Hematopoietic multipotent progenitor cell treated with erythropoietin and hydrocortisone succinate and interleukin-3 and kit ligand, for 4 days (in vitro differentiated cells): ENCODE measurements around the gene TFEB.
A peak's percentile ranks its signal among the peaks of the same experiment; 100 is the strongest.

Experiments
- DNase-seq: peaks from one replicate; pipeline ENCODE4 v3.0.0-alpha.2; 2015

Gene TFEB

DNA sequence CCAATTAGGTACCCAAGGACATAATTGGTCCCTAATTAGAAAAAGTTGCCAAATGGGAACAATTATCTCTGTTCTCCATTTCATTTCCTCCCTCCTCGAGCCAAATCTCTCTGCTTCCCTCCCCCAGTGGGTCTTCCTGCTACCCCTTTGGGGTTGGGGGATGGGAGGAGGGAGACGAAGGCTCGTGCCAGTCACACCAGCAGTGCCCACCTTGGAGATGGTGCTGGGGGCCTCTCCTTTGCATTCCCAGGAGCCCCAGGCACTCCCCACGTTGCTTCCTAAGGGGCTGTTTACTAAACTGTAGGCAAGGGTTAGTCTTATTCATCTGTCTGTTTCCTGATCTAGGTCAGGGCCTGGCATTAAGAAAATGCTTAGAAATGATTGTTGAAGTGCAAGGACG lies 64.0 kb downstream of the TFEB start:
- DNase-seq, result no peak

DNA sequence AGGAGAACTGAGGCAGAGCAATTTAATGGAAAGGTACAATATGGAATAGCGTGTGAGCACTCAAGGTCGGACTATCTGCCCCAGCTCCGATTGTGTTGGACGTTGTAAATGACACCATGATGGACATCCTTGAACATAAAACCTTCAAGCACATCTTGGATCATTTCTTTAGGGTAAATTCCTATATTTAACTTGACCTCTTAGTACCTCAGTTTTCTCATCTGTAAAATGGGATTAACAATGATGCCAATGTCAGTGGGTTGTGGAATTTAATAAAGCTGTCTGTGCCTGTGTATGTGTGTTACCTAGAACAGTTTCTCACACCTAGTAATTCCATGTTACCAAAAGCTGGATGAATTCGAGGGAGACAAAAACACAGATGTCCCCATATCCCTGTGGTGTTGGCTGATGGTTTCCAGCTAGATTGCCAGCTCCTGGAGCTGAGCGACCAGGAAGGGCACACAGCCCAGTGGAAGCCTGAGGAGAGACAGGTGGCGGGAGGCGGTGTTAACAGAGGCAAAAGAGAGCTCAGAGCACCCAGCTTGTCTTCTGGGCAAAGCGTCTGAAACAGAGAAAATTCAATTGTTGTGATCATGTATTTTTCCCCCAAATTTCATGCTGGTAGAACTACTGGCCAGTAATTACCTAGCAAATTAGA lies 64.6 kb downstream of the TFEB start:
- no peak for DNase-seq

DNA sequence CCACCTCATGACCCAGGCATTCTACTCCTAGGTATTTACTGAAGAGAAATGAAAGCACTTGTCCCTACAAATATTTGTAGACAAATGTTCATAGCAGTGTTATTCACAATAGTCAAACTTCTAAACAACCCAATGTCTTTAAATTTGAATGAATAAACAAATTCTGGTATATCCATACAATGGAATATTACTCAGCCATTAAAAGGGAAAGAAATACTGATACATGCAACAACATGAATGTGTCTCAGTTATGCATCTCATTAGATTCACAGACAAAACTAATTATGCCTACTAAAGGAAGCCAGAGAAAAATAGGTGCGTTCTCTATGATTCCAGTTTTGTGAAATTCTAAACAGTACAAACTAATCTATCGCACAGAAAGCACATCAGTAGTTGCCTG lies 66.4 kb downstream of the TFEB start:
- DNase-seq, result no peak

DNA sequence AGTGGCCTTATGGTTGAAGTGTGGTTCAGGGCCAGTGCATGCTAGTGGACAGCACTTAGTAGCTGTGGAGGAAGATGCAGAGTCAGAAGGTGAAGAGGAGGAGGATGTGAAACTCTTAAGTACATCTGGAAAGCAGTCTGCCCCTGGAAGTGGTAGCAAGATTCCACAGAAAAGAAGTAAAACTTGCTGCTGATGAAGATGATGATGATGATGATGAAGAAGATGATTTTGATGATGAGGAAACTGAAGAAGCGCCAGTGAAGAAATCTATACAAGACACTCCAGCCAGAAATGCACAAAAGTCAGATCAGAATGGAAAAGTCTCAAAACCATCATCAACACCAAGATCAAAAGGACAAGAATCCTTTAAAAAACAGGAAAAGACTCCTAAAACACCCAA lies 68.2 kb downstream of the TFEB start:
- DNase-seq, result no peak

DNA sequence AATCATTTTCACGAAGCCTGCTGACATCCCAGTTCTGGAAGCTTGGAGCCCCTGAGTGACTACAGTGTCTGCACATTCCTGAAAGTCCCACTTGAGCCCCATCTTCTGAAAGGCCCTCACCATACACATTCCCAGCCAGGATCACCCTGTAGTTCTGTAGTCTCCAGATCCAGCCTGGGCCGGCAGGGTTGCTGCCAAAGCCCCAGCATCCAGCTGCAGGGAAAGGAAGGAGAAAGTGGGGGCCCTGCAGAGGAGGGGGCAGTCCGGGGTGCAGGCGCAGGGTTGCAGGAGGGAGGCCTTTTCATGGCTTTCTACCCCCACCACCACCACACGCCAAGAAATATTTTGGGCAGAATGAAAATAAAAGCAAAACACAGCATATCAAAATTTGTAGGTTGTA lies 71.1 kb downstream of the TFEB start:
- DNase-seq, result no peak

DNA sequence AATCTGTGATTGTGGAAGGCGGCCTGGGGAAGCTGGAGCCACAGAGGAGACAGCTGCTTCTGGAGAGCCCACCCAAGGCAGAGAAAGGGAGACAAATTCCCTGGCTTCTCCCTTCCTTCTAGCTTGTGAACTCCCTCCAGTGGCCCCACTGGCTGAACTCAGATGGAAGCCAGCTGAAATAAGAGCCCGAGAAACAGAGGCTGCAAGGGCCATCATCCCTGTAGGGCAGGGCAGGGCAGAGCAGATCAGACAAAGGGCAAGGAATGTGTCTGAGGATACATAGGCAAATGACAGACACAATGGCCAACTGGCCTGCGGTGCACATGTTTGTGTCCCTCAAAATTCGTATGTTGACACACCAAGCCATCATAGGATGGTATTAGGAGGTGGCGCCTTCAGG lies 71.8 kb downstream of the TFEB start:
- DNase-seq, result no peak

DNA sequence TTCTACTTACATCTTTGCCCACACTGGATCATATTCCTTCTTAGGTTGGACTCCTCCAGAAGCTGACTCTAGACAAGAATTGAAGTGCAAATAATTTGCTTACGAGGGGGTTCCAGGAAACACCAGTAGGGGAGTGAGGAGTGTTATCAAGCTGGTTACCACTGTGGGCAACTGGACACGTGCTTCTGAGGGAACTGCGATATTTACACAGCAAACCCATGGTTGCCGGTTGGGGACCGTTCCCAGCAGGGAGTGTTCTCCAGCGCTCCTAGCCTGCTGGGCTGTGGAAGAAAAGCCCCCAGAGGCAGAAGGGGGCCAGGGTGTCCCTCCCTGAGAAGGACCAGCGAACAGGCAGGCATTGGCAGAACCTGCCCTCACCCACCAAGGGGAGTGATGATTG lies 75.5 kb downstream of the TFEB start:
- peak; percentile 66 for DNase-seq

DNA sequence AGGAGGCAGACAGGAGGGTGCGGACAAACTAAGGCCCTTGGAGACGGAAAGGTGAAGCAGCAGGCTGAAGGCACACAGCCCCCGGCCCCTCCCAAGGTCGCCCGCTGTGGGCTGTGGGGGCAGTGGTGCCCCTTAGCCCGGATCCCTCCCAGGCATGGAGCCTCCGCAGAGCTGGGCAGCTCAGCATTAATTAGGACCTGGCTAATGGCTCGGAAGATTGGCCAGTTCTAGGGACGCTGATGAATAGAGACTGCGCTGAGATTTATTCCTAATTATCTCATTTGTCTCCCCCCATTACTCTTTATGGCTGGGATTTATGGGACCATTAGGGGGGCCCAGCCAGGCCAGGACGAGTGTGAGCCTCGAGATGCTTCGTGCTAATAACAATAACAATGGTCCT lies 76.8 kb downstream of the TFEB start:
- DNase-seq, result no peak

DNA sequence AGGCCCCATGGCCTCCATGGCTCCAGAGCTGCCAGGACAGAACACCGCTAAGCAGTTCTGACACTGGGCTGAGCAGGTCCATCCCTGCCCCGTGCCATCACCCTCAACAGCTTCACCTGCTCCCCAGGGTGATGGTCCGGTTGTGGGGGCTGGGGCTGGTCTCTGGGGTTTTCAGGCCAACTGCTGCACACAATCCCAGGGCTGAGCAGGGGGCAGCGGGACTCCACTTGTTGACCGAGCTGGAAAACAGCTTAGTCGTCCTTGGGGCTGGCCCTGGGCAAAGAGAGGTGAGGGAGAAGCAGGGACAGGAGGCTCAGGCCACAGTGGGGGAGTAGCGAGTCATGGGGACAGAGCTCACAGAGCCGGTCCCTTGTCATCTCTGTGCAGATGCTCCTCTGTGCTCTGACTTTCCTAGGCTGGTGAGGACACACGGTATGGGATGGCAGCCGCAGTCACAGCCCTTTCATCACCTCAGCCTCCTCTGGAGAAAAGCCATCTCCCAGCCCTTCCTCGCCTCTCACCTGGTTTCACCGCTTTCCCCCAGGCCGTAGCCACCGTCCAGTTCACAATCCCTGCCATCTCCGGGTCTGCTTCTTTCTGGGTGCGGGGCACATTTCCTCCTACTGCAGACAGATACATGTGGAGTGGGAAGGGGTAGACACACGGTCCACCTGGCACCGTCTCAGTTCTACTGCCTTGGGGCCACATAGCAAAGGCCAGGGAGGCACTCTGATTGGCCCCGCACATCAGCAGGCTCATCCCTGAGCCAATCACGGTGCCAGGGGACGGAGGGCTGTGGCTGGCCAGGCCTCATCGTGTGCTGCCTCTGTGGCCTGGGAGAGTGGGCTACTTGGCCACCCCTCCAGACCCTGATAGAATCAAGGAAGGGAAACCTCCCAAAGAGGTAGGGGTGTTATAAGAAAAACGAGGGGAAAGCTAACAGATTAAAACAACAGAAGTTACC lies 78.0 kb downstream of the TFEB start:
- no peak for DNase-seq

DNA sequence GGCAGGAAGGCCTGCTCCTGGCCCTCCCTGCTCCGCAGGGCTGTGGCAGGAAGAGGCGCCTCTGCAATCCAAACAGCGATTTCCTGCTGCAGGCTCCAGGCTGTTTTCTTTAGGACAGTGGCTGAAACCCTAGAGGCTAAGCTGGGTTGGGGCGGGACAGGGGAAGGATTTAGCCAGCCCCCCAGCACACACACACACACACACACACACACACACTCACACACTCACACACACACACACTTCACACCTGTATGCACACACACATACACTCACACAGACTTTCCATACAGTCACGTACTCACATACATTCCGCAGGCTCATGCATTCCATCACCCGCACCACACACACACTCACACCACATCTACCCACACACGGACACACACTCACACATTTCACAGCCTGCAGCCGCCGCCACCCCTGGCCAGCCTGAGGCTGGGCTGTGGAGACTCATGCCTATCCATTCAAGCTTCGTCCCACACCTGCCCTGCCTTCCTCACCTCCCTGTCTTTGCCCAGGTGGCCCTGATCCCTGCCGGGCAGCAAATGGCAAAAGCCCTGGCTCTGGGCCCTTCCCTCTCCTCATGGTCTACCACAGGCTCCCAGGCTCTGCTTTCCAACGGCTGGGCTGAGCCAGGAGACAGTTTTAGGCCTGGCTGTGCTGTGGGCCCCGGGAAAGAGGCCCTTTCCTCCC lies 79.3 kb downstream of the TFEB start:
- no peak for DNase-seq

DNA sequence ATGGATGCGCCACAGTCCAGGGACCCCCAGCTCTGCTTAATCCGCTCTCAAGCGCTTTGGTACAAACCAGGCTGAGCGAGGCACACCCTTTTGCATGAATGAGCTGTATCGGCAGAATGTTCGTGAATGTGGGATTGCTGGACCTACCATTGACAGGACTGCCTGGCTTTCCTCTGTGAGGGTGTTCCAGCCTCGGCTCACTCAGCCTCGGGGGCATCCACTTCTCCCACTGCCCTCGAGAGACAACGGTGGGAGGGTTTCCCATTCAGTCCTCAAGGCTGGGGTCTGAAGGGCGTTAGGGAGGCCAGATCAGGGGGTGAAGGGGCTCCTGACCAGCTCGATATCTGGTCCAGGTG lies 79.8 kb downstream of the TFEB start:
- DNase-seq, result no peak

DNA sequence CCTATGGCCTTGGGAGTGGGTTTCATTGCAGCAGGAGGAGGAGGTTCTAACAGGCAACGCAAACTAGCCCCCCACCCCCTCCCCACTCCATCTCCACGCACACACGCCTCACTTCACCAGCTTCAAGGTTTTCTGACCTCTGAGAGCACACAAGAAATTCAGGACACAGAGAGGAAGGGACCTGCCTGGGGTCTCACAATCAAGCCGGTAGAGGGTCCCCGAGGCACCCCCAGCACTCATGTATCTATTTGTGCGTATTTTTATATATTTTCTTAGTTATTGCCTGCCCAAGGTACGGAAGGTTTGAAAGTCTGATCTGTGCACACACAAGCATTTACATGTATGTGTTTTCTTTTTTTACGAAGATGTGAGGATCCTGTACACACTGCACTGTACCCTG lies 80.2 kb downstream of the TFEB start:
- DNase-seq, result no peak

DNA sequence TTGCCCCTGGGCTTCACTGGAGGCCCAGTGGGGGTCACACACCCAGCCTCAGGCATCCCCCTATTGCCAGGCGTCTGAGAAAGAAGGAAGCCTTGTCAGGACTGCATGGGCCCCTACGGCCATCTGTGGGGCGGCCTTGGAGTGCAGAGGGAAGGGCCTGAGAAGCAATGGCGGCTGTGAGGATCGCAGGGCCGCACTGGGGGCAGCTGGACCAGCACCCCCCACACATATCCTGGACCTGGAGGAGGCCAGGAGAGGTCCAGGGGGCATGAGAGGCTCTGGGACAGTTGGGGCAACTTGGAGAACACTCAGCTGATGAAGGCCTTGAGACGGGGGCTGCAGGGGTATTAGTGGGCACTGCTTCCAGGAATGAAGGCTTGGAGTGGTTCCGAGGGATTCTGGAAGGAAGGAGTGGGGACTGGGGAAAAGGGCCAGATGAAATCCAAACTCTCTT lies 80.7 kb downstream of the TFEB start:
- DNase-seq, result no peak

DNA sequence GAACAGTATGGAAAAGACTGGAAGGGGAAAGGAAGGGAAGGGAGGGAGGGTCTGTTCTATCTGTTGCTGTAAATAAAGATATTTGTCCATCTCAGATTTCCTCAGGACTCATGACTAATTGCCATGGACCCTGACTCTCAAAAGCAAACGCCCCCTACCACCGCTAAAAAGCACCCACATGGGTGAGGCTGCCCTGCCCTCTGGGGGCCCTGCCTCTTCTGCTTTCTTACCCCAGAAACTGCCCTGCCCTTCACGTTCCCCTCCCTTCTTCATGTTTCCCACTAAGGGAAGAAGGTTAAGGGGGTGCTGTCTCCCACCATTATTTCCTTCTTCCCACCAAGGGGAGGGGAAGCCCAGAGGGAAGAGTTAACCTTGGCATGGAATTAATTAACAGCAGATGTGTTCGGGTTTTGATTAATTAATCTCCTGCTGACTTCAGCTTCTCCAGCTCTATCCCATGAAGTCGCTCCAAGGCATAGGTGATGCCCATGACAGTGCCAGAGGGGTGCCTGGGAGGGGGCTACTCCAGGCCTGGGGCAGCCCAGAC lies 81.2 kb downstream of the TFEB start:
- no peak for DNase-seq

DNA sequence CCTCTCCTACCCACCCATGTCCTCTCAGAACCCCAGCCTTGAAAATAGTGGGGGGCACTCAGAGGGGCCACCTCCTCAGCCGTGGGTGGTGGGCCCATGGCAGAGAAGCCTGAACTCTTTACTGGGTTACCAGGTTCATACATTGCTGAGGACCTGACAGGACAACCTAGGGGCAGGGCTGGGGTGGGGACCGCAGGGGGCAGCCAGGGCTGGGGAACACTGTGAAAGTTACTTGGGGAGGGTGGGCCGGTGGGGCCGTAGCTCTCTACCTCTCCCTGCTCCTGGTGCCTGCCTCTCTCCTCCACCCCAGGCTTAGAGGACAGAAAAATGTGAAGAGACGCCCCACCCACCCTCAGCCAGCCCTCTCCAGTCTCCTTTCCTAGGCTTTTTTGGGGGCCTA lies 81.7 kb downstream of the TFEB start:
- no peak for DNase-seq

DNA sequence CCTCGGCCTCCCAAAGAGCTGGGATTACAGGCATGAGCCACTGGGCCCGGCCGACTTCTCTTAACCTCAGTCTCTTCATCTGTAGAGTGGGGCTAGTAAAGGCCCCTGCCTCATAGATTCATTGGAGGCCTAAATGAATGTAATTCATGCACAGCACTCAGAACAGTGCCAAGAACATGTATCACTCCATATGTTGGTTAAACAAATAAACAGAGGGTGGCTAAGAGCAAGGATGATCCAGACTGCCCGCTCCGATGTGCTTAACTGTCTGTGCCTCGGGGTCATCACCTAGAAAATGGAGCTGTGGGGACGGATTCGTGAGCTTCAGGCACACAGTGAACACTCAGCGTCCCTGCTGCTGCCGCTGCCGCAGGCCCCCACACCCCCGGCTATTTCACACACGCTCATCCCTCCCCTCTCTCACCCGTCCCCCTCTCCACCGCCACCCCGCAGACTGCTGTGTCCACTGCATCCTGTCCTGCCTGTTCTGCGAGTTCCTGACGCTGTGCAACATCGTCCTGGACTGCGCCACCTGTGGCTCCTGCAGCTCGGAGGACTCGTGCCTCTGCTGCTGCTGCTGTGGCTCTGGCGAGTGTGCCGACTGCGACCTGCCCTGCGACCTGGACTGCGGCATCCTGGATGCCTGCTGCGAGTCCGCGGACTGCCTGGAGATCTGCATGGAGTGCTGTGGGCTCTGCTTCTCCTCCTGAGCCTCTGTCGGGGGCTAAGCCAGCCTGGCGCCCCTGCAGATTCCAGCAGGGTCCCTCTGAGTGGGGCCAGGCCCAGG lies 82.3 kb downstream of the TFEB start:
- no peak for DNase-seq

DNA sequence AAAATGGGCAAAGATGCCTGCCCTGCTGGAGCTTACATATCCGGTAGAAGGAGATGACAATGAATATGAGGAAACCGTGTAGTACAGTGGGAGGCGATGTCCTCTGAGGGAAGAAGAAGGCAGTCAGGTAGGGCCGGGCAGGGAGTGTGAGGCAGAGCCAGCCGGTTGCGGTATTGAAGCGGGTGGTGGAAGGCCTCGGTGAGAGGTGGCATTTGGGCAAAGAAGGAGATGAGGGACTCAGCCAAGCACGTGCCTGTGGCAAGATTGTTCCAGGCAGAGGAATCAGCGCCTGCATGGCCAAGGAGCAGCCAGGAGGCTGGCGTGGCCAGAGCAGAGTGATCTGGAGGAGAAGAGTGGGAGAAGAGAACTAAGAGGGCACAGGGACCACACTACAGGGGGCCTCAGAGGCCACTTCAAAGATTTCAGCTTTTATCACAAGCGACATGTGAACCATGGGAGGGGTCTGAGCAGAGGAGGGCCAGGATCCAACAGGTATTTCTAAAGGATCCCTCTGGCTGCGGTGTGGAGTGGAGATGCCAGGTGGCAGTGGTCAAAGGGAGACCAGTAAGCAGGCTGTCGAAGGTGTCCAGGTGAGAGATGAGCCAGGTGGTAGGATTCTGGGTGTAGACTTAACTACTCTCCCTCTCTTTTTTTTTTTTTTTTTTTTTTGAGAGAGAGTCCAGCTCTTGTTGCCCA lies 83.3 kb downstream of the TFEB start:
- no peak for DNase-seq

DNA sequence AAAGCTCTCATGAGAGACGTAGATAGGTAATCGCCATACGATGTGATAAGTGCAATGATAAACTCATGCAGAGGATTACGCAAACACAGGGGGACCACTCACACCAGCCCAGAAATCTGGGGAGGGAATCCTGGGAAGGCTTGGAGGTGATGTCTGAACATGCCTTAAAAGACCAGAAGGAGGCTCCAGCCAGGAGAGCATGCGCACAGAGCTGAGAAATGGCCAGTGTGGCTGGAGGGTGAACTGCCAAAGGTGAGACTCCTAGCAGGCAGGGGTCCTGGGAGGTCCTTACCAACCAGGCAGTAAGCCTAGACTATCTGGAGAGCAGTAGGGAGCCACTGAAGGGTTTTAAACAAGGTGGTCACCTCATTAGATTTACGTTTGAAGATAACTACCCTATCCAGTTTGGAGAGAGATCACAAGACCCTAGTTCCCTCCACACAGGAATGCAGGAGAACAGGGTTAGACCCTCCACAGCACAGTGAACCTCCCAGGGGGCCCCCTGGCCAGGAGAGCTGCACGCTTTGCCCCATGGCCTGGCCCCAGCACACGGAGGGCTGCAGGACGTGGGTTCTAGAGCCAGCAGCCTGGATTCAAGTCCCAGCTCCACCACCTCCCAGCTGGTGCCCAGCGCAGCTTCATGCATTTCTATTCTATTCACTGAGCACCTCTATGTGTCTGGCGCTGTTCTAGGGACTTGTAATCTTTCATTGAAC lies 84.0 kb downstream of the TFEB start:
- DNase-seq, result no peak

DNA sequence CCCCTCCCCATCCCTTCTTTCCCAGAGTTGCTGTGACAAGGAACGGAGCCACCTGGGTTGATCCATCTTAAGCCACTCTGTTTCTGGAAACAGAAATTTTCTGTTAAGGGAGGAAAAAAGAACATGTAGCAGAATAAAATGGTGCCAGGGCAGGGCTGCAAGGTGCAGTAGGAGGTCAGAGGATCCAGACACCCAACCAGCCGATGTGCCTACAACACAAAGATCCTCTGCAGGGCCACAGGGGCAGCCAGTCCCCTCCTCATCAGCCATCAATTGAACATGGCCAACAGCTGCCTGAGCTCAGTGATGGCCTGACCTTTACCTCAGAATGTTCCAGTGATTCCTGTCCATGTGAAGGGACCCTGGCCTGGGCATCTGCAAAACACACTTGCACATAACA lies 85.3 kb downstream of the TFEB start:
- DNase-seq, result no peak

DNA sequence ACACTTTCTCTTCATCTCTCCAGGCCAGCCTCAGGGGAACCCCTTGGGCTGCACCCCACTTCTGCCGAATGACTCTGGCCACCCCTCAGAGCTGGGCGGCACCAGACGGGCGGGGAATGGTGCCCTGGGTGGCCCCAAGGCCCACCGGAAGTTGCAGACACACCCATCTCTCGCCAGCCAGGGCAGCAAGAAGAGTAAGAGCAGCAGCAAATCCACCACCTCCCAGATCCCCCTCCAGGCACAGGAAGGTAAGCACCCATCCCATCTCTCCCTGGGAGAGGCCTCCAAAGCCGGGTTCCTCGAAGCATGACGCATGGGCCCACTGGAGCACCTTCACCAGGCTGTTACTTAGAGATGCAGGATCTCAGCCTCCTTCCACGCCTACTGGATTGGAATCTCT lies 85.8 kb downstream of the TFEB start:
- DNase-seq, result no peak

DNA sequence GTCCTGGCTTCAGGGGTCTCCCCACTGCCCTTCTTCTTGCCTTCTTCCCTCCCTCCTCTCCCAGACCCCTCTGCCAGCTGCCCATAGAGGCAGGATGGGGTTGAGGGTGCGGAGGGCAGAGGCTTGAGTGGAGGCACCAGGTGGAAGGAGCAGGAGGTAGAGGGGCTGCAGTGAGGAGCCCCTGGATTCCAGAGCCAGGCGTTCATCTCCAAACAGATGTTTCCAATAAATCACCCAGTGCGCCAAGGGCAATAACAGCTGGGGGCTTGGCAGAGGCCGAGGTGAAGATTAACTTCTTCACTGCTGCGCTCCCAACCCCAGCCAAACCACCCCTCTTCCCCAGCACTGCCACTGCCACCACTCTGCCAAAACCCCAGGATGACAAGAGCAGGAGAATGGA lies 86.5 kb downstream of the TFEB start:
- DNase-seq, result no peak
